MM.1S (cell line): Measurements from ENCODE around the gene IL11RA.
A peak's percentile ranks its signal among the peaks of the same experiment; 100 is the strongest.

Source experiments
- EZH2 ChIP-seq: fragments of 300-600 bp; sonication (generic); optimal IDR thresholded peaks from 2 replicates; pipeline ENCODE3; 2017; ENCODE audit warnings: low read depth, mild to moderate bottlenecking, antibody characterized with exemption, low read length, mixed read lengths
- EZH2phosphoT487 ChIP-seq: fragments of 300-600 bp; sonication (generic); IDR thresholded peaks from 2 replicates; pipeline ENCODE4 v1.6.1; 2018; ENCODE audit warnings: antibody characterized with exemption, low read length
- TF ChIP-seq, protein P1 (sequence below): fragments of 300-600 bp; sonication (generic); IDR thresholded peaks from 2 replicates; pipeline ENCODE4 v1.5.1; 2016; ENCODE audit warnings: antibody characterized with exemption, low read length, mixed read lengths

DNA sequence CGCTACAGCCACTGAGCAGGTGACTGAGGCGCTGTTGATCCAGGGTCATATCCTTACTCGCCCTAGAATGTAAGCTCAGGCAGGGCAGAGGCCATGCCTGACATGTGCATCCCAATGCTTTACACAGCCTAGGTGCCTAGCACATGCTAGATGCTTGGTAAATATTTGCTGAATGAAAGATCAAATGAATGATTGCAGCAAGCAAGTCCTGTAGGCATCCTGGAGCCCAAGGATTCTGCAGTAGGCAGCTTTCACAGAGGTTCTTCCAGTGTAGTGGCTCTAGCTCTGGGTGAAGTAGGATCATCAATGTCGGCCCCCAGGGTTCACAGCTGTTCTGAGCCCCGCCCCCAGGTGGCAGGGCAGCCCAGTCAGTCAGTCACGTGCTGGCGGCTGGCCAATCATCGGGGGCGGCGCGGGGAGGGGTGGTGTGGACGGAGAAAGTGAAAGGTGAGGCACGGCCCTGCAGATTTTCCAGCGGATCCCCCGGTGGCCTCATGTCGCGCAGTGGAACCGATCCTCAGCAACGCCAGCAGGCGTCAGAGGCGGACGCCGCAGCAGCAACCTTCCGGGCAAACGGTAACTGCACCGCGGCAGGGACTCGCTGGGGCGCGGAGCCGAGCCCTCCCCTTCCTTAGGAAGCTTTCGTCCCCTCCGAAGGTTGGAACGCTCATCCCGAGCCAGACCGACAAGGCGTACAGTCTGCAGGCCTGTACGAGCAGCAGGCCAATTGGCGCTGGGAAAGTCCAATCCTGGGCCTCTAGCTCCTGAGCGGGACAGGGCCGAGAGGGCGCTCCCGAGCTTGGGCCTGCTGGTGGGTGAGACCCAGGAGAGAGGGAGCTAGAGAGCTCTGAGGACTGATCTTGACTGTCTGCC, 5.5 kb upstream of the IL11RA start, which contains the start of gene GALT:
- no peak for TF ChIP-seq EZH2phosphoT487
- TF ChIP-seq, protein P1, sequence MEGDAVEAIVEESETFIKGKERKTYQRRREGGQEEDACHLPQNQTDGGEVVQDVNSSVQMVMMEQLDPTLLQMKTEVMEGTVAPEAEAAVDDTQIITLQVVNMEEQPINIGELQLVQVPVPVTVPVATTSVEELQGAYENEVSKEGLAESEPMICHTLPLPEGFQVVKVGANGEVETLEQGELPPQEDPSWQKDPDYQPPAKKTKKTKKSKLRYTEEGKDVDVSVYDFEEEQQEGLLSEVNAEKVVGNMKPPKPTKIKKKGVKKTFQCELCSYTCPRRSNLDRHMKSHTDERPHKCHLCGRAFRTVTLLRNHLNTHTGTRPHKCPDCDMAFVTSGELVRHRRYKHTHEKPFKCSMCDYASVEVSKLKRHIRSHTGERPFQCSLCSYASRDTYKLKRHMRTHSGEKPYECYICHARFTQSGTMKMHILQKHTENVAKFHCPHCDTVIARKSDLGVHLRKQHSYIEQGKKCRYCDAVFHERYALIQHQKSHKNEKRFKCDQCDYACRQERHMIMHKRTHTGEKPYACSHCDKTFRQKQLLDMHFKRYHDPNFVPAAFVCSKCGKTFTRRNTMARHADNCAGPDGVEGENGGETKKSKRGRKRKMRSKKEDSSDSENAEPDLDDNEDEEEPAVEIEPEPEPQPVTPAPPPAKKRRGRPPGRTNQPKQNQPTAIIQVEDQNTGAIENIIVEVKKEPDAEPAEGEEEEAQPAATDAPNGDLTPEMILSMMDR: peak; percentile 58
- TF ChIP-seq EZH2: no peak
